ENCODE data around the gene CDK18.

Gene CDK18

DNA sequence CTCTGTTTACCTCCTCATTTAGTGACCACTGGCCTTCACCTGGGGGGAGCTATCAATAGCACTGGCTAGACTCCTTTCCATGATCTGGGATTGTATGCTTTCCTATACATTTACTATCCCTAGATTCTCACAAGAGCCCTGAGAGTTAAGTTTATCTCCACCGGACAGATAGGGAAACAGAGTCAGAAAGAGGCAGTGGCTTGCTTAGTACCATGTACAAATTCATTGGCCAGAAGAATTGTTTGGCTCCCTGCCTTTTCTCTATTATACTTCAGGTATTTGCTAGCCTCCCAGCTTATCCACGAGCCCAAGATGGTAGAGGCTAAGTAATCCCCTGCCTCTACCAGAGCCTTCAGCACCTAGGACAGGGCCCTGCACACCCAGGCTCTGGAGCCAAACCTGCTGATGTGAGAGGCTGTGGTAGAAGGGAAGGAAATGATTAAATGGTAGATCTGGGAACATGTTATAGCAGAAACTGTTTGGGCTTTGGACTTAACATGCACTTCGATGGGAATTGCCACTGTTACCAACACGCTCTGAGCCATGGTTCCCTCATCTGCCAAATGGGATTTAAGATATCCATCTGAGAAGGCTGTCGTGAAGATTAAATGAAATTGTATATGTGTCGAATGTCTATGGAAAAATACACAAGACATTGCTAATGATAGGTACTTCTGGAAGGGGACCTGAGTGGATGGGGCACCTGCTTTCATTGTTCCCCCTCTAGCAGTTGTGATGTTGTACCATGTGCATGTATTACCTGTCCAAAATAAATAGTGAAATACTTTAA, 45.5 kb upstream of the CDK18 start:
- TF ChIP-seq, protein P1, sequence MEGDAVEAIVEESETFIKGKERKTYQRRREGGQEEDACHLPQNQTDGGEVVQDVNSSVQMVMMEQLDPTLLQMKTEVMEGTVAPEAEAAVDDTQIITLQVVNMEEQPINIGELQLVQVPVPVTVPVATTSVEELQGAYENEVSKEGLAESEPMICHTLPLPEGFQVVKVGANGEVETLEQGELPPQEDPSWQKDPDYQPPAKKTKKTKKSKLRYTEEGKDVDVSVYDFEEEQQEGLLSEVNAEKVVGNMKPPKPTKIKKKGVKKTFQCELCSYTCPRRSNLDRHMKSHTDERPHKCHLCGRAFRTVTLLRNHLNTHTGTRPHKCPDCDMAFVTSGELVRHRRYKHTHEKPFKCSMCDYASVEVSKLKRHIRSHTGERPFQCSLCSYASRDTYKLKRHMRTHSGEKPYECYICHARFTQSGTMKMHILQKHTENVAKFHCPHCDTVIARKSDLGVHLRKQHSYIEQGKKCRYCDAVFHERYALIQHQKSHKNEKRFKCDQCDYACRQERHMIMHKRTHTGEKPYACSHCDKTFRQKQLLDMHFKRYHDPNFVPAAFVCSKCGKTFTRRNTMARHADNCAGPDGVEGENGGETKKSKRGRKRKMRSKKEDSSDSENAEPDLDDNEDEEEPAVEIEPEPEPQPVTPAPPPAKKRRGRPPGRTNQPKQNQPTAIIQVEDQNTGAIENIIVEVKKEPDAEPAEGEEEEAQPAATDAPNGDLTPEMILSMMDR (IDR thresholded peaks at IDR 0.05) = no peak
- Mint-ChIP-seq H3K36me3 (ENCODE audit: low read depth) (no peaks in the 10 kb centered on the region), H3K4me1 (peaks cover 20% of the 10 kb centered on the region), H3K9me3 (no peaks in the 10 kb centered on the region), H3K4me3 (no peak overlapping the region), H3K27me3 (ENCODE audit: low read depth, poor library complexity) (peaks cover 31% of the 10 kb centered on the region), H3K27ac (no peak overlapping the region)
- peak; percentile 83 for DNase-seq

DNA sequence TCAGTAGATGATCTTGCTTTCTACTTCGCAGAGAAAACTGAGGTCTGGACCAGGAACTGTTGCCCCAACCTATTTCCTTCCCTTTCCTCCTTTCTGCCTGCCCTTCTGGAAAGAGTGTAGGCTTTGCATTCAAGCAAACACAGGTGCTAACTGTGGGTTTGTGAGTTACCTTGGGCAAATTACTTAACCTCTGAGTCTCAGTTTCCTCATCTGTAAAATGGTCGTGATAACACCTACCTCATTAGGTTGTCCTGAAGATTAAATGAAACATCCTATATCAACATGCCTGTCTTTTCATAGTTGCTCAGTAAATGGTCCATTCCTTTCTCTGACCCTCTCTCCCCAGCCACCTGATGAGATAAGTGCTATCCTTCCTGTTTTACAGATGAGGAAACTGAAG, 39.1 kb upstream of the CDK18 start:
- Mint-ChIP-seq H3K36me3 (ENCODE audit: low read depth) (no peaks in the 10 kb centered on the region), H3K27me3 (ENCODE audit: low read depth, poor library complexity) (peaks cover 13% of the 10 kb centered on the region), H3K27ac (no peak overlapping the region), H3K4me1 (peaks cover 36% of the 10 kb centered on the region), H3K4me3 (no peak overlapping the region), H3K9me3 (no peaks in the 10 kb centered on the region)
- TF ChIP-seq, protein P1 (IDR thresholded peaks at IDR 0.05) = no peak
- no peak for DNase-seq

DNA sequence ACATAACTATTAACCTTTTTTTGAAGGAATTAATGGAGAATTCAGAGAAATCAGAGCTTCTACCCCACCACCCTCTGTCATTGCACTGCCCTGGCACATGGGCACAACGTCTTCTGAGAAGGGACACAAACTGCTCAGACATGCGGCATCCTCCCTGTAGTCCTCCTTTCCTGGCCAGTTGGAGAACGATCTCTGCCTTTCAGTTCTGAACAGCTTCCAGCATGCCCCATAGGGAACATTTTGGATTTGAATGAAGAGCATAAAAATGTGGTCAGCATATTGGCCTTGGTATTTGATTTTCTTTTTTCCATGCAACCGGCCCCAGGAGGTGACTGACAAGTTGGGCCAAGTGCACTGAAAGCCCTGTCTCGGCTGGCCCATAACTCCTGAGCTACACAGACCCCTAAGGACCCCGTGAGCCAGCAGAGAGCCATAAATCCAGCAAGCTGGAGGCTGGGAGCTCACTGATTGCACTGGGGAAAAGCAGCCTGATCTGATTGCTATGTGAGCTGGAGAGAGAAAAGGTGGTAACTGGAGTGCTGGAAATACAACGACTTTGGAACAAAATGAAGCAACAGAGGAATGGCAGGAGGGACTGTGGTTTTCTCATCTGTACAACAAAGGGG, 37.8 kb upstream of the CDK18 start:
- Mint-ChIP-seq H3K36me3 (ENCODE audit: low read depth) (no peaks in the 10 kb centered on the region), H3K9me3 (no peaks in the 10 kb centered on the region), H3K27ac (peak overlapping the region; percentile 67), H3K4me1 (peaks cover 39% of the 10 kb centered on the region), H3K27me3 (ENCODE audit: low read depth, poor library complexity) (peaks cover 16% of the 10 kb centered on the region), H3K4me3 (peak overlapping the region; percentile 48)
- TF ChIP-seq, protein P1 (IDR thresholded peaks at IDR 0.05) = no peak
- DNase-seq = peak; percentile 51

DNA sequence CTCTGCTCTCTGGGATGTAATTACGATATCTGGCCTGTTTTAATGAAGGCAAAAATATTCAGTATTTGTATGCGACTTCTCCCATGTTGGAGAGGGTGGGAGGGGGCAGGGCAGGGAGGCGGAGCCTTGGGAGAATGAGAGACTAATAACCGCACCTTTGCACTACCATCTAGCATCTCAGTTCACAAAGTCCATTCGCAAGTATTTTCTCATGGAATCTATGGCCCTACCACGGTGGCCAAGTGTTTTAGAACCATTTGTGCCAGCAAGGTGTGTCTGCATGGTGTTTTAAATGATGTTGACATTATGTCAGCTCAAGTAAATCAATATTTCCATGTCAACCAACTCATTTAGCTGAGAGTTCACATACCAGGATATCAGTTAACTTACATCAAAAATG, 34.3 kb upstream of the CDK18 start:
- Mint-ChIP-seq H3K27ac (no peak overlapping the region), H3K4me3 (no peak overlapping the region), H3K4me1 (peaks cover 69% of the 10 kb centered on the region), H3K9me3 (peaks cover 5% of the 10 kb centered on the region), H3K36me3 (ENCODE audit: low read depth) (no peaks in the 10 kb centered on the region), H3K27me3 (ENCODE audit: low read depth, poor library complexity) (peaks cover 36% of the 10 kb centered on the region)
- TF ChIP-seq, protein P1 (IDR thresholded peaks at IDR 0.05) = no peak
- no peak for DNase-seq

DNA sequence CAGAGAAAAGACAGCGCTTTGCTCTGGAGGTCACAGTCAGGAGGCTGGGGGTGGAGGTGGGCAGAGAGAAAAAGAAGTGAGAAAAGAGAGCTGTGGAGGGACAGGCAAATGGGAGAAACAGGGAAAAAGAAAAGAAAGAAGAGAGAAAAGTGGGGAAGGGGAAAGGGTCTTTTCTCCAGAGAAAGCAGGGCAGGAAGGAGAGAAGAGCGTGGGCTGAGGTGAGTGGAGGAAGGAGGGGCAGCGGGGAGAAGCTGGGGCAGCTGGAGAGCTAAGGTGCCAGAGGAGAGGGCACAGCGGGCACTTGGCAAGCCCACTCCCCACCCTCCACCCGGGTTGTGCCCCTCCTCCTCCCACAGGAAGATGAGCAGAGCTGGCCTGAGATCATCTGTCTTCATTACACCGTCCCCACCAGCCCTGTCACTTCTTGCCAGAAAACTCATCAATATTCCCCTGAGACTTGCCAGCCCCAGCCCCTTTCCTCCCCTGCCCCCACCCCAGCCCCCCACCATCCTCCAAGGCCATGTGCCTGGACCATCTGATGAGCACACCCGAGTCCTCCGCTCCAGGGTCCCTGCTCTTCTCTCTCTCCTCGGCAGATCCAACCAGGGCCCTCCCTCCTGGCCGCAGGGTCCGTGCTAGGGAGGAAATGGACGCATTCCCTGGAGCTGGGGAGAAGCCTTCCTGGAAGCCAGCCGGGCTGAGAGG, 31.6 kb upstream of the CDK18 start:
- Mint-ChIP-seq H3K27ac (no peak overlapping the region), H3K27me3 (ENCODE audit: low read depth, poor library complexity) (peaks cover 33% of the 10 kb centered on the region)

More for the DNA sequence above, 31.6 kb upstream of the CDK18 start:
- Mint-ChIP-seq H3K36me3 (ENCODE audit: low read depth) (no peaks in the 10 kb centered on the region), H3K9me3 (peaks cover 15% of the 10 kb centered on the region), H3K4me3 (peak overlapping the region; percentile 55), H3K4me1 (peaks cover 51% of the 10 kb centered on the region)
- peak; percentile 42 for DNase-seq
- TF ChIP-seq, protein P1 (IDR thresholded peaks at IDR 0.05) = no peak
